Esophagus (tissue), 2 donors: ENCODE data around the gene WDR19. TPM values are rescaled to one million over a fixed set of nuclear protein-coding genes. Genes with fewer than 3 reads are reported as not detected.
A peak's percentile ranks its signal among the peaks of the same experiment; 100 is the strongest.

Experiments
- H3K27ac ChIP-seq, 2 donors: one replicate each; pipeline ENCODE4 v1.5.1; 2013; ENCODE audit warnings: low read depth in 2 of 2, mild to moderate bottlenecking in 2 of 2, inconsistent platforms in 1 of 2, low read length in 1 of 2, moderate library complexity in 1 of 2
- H3K27me3 ChIP-seq, 2 donors: one replicate each; pipeline ENCODE4 v1.6.1; 2013; ENCODE audit warnings: low read length in 2 of 2, control low read depth in 1 of 2, mild to moderate bottlenecking in 1 of 2; ENCODE audit not compliant: insufficient read depth in 2 of 2, control insufficient read depth in 1 of 2
- H3K36me3 ChIP-seq, 2 donors: one replicate each; pipeline ENCODE4 v1.6.1; 2013; ENCODE audit warnings: low read length in 1 of 2; ENCODE audit not compliant: control insufficient read depth in 2 of 2, insufficient read depth in 2 of 2
- H3K4me1 ChIP-seq, 2 donors: one replicate each; pipeline ENCODE4 v1.6.1; 2013; ENCODE audit warnings: low read length in 1 of 2; ENCODE audit not compliant: control insufficient read depth in 2 of 2, insufficient read depth in 2 of 2
- H3K4me3 ChIP-seq, 2 donors: one replicate each; pipeline ENCODE4 v1.5.1; 2013; ENCODE audit warnings: low read length in 2 of 2, mild to moderate bottlenecking in 2 of 2, low read depth in 1 of 2, moderate library complexity in 1 of 2
- H3K9me3 ChIP-seq, 2 donors: one replicate each; pipeline ENCODE4 v1.6.1; 2013; ENCODE audit warnings: mild to moderate bottlenecking in 2 of 2, low read depth in 1 of 2, low read length in 1 of 2, moderate library complexity in 1 of 2; ENCODE audit not compliant: control insufficient read depth in 2 of 2, insufficient read depth in 1 of 2
- WGBS, 2 donors: extraction: QIAGEN DNeasy Blood & Tissue Kit; methylation state at CpG; one replicate each; pipeline ENCODE4 v1.1.7; 2013; 5-methylcytosine and 5-hydroxymethylcytosine counted together
- polyA plus RNA-seq, 2 donors: library from polyadenylated mRNA; stranded (reverse); fragments of 200-250 nt; gene quantifications; one replicate each; pipeline ENCODE4 v1.2.3, GENCODE V29; 2013
- donor health status: healthy with polysubstance abuse.
- donor health status: Bipolar disorder and iron deficiency.

WDR19 gene
- polyA plus RNA-seq, 2 donors, result 11.1 to 12.4 TPM

GRCh38 chr4:39305912-39306677 lies 123.8 kb downstream of the WDR19 start:
- Histone ChIP-seq H3K9me3 (no peaks in the 10 kb centered on the region), H3K4me1 (no peaks in the 10 kb centered on the region), H3K36me3 (peaks cover 0 to 13% of the 10 kb centered on the region in 2 donors), H3K27me3 (no peaks in the 10 kb centered on the region), H3K4me3 (no peak overlapping the region), H3K27ac (peak overlapping the region in 1 of 2 donors; percentile 9)
- WGBS, 2 donors, result 74 to 81% methylated on average over 14 of the region's 14 CpGs

- Histone ChIP-seq H3K9me3 (no peaks in the 10 kb centered on the region), H3K36me3 (peaks cover 3 to 17% of the 10 kb centered on the region in 2 donors), H3K4me1 (no peaks in the 10 kb centered on the region), H3K27ac (no peak overlapping the region), H3K27me3 (no peaks in the 10 kb centered on the region), H3K4me3 (no peak overlapping the region)
- 81 to 82% methylated on average over 6 of the region's 6 CpGs for WGBS, 2 donors
Observed at GRCh38 chr4:39308611-39309010, 126.3 kb downstream of the WDR19 start.

GRCh38 chr4:39312816-39313215 lies 130.5 kb downstream of the WDR19 start:
- Histone ChIP-seq H3K9me3 (no peaks in the 10 kb centered on the region), H3K27me3 (no peaks in the 10 kb centered on the region), H3K36me3 (peaks cover 10 to 12% of the 10 kb centered on the region in 2 donors), H3K4me3 (no peak overlapping the region), H3K4me1 (no peaks in the 10 kb centered on the region), H3K27ac (no peak overlapping the region)
- 52 to 56% methylated on average over 4 of the region's 4 CpGs for WGBS, 2 donors

- Histone ChIP-seq H3K4me3 (no peak overlapping the region), H3K4me1 (no peaks in the 10 kb centered on the region), H3K9me3 (no peaks in the 10 kb centered on the region), H3K27me3 (no peaks in the 10 kb centered on the region), H3K36me3 (peaks cover under 1 to 8% of the 10 kb centered on the region in 2 donors), H3K27ac (no peak overlapping the region)
- WGBS, 2 donors, result 86 to 90% methylated on average over 4 of the region's 4 CpGs
Observed at GRCh38 chr4:39319676-39320075, 137.3 kb downstream of the WDR19 start.

- H3K9me3 ChIP-seq, result no peaks in the 10 kb centered on the region
- no peaks in the 10 kb centered on the region for H3K4me1 ChIP-seq
- H3K27ac ChIP-seq, result no peak overlapping the region
- H3K4me3 ChIP-seq, result no peak overlapping the region
- H3K27me3 ChIP-seq, result no peaks in the 10 kb centered on the region
- peaks cover 2% of the 10 kb centered on the region in 2 donors for H3K36me3 ChIP-seq
Observed at GRCh38 chr4:39320381-39321115, 138.2 kb downstream of the WDR19 start.

GRCh38 chr4:39323821-39324220 lies 141.5 kb downstream of the WDR19 start:
- Histone ChIP-seq H3K27ac (no peak overlapping the region), H3K9me3 (no peaks in the 10 kb centered on the region), H3K4me1 (no peaks in the 10 kb centered on the region), H3K27me3 (no peaks in the 10 kb centered on the region), H3K36me3 (peaks cover 2% of the 10 kb centered on the region in 2 donors), H3K4me3 (no peak overlapping the region)
- 98 to 100% methylated on average over 1 of the region's 1 CpG for WGBS, 2 donors

DNA sequence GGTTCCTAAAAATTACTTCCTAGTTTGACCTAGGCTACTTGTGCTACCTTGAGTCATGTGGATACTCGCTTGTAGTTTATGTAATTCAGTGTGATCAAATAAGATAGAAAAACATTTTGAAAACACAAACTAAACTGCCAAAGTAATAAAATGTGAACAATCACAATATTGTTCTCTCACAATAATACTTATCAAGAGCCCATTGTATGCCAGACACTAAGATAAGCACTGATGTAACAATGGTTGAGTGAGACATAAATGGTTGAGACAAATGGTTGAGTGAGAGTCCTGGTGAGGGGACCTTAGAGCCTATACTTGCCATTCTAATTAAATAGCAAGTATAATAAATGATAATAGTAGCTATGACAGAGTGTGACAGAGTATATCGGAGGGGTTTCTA lies 142.1 kb downstream of the WDR19 start:
- 90 to 94% methylated on average over 2 of the region's 2 CpGs for WGBS, 2 donors
- Histone ChIP-seq H3K36me3 (peaks cover 2% of the 10 kb centered on the region in 2 donors), H3K4me3 (no peak overlapping the region)

DNA sequence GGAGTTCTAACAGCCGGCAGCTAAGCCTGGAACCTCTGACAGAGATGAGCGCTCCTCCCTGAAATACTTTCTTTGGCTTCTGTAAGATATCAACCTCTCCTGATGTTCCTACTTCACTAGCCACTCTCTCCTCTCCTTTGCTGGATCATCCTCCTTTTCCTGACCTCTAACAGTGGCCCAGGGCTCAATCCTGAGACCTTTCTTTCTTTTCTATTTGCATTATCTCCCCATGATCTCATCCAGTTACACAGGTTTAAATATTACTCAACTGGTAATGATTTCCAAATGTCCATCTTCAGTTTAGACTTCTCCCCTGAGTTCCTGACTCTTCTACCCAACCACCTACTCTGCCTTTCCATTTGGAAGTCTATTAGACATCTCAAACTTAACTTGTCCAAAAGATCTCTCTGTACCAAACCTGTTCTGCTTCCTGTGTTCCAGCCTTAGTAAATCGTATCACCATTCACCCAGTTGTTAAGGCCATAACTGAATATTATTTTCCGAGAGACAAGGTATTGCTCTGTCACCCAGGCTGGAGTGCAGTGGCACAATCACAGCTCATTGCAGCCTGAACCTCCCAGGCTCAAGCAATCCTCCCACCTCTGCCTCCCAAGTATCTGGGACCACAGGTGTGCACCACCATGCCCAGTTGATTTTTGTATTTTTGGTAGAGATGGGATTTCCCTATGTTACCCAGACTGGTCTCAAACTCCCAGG lies 142.7 kb downstream of the WDR19 start:
- Histone ChIP-seq H3K27me3 (no peaks in the 10 kb centered on the region), H3K36me3 (peaks cover 0 to 2% of the 10 kb centered on the region in 2 donors), H3K9me3 (no peaks in the 10 kb centered on the region), H3K27ac (no peak overlapping the region), H3K4me1 (no peaks in the 10 kb centered on the region), H3K4me3 (no peak overlapping the region)
- 83 to 98% methylated on average over 4 of the region's 4 CpGs for WGBS, 2 donors

More for the DNA sequence above, 142.1 kb downstream of the WDR19 start:
- Histone ChIP-seq H3K27ac (no peak overlapping the region), H3K9me3 (no peaks in the 10 kb centered on the region), H3K27me3 (no peaks in the 10 kb centered on the region), H3K4me1 (no peaks in the 10 kb centered on the region)

GRCh38 chr4:39326468-39326977 lies 144.2 kb downstream of the WDR19 start:
- 97 to 98% methylated on average over 2 of the region's 2 CpGs for WGBS, 2 donors
- Histone ChIP-seq H3K36me3 (peaks cover 0 to 2% of the 10 kb centered on the region in 2 donors), H3K9me3 (no peaks in the 10 kb centered on the region), H3K4me1 (no peaks in the 10 kb centered on the region), H3K27me3 (no peaks in the 10 kb centered on the region), H3K27ac (no peak overlapping the region), H3K4me3 (no peak overlapping the region)
